CD4-positive, alpha-beta T cell treated with Interleukin-6 at 100 ng/mL for 8 hours (primary cell): ENCODE results near the gene SDCCAG8.

Experiments
- DNase-seq: peaks from one replicate; pipeline ENCODE4 v3.0.0-alpha.2; 2020; ENCODE audit warnings: mixed read lengths, low spot score

The SDCCAG8 gene

GRCh38 chr1:243281672-243282071 is 25.8 kb downstream of the SDCCAG8 start:
- DNase-seq = no peak

- DNase-seq = no peak
Measured at GRCh38 chr1:243286409-243287122, 30.7 kb downstream of the SDCCAG8 start.

DNA sequence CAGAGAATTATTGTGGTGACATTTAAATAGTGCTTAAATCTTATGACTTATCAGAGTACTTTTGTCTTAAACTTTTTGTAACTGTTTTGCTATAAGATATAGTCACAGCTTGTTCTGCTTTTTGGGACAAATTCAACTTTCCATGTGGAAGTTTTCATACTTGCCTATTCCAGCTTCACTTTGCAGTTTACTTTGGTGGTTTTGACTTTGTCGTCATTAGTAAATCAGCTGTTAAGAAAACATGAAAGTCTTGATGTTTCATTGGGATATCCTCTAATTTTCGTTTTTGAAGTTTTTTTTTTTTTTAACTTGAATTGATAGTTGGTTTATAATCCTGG is 31.3 kb downstream of the SDCCAG8 start:
- no peak for DNase-seq

- peak; percentile 10 for DNase-seq
Measured at GRCh38 chr1:243287652-243288051, 31.8 kb downstream of the SDCCAG8 start.

DNA sequence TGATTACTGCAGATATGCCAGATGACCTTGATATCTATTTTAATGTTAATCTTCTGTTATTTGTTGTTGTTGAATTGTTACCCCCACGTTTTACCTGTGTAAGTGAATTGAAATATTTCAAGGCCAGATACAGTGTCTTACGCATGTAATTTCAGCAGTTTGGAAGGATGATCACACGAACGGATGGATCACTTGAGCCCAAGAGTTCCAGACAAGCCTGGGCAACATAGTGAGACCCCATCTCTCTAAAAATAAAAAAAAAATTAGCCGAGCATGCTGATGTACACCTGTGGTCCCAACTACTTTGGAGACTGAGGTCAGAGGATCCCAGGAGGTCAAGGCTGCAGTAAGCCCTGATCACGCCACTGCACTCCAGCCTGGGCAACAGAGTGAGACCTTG is 32.2 kb downstream of the SDCCAG8 start:
- DNase-seq = no peak

- DNase-seq = no peak
Measured at GRCh38 chr1:243291292-243291691, 35.5 kb downstream of the SDCCAG8 start.

DNA sequence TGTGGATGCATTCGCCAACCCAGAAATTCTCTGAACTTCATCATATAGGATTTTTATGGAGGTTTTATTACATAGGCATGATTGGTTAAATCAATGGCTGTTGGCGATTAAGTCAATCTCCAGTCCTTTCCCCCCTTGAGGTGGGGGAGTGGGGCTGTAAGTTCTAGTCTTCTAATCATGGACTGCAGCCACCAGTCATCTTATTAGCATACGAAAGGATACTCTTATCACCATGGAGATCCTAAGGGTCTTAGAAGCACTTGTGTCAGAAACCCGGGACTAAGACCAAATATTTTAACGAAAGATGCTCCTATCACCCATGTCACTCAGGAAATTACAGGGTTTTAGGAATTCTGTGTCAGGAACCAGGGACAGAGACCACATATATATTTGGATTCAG is 36.3 kb downstream of the SDCCAG8 start:
- no peak for DNase-seq

GRCh38 chr1:243293941-243294722 is 38.3 kb downstream of the SDCCAG8 start:
- DNase-seq = no peak

DNA sequence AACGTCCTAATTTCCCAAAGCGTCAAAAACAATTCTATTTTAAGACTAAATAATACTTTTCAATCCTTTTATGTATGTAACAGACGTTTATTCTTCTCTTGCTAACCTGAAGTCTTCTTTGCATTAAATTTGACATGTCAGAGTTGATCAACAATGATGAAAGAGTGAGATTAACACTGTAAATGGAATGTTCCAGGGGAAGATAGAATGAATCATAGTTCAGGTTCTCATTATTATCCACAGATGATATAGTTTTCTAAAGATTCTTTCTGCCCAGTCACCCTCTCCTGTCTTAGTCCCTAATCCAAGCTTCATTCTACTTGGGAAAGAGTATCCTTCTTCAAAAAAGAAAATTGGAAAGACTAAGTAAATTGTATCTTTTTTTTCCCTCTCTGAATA is 38.9 kb downstream of the SDCCAG8 start:
- no peak for DNase-seq

DNA sequence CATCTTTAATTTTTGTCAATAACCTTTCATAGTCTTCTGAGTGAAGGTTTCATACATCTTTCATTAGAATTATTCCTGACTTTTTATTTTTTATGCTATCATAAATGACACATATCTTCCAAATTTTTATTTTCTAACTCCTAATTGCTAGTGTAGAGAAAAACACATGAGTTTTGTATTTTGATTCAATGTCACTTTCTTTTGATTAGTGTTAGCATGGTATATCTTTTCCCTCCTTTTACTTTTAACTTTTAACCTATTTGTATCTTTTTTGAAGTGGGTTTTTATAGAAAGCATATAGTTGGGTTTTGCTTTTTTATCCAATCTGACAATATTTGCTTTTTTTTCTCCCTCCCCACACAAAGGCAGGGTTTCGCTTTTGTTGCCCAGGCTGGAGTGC is 43.2 kb downstream of the SDCCAG8 start:
- no peak for DNase-seq

GRCh38 chr1:243301059-243301458 is 45.2 kb downstream of the SDCCAG8 start:
- no peak for DNase-seq

DNA sequence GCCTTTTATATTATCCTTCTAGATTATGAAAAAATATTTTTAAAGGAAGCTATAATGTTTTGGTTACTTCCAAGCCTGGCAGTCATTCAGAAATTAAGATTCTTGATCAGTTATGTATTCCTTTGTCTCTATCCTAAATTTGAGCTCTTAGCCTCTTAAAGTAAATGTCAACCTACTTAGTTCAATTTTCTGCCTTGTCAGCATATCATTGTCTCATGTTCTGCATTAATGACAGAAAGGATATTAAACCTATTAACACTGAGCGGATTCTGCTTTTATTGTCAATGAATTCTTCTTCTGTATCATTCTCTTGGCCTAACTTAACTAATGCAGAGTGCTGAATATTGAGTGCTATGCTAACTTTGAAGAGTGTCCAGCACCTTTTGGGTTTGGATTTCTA is 56.0 kb downstream of the SDCCAG8 start:
- no peak for DNase-seq

GRCh38 chr1:243312952-243313634 is 57.3 kb downstream of the SDCCAG8 start:
- no peak for DNase-seq

- no peak for DNase-seq
Measured at GRCh38 chr1:243313635-243314536, 58.0 kb downstream of the SDCCAG8 start.

DNA sequence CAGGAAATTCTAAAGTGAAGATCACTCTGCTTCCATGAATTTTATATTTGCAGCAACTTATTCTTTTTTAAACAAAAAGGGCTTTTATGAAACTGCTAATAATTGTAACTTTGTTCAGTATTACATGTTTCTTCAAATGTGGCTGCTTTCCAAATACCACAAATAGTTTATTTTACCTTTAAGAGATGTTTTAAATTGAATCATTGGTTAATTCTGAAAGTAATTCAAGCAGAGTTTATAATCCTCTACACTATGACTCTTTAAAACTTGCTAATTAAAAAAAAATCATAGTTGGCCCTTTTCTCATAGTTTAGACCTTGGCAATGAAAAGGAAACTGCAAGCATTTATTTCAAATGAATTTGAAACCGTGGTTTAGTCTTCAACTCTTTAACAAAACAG is 59.6 kb downstream of the SDCCAG8 start:
- DNase-seq = no peak

DNA sequence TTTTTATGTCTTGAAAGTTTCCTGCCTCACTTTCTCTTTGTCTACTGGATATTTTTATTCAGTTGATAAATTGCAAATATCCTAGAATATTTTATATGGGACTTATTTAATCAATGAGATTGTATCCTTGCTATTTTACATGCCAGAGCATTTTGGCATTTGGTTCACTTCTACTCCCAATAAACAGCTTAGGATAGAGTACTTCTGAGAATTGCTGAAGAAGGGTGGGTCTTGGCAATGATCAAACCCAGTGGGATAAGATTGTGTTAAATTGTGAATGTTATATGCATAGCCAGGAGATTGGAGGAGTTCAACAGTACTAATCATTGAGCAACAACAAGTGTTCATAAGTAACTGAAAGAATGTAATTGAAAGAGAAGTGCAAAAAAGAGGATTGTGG is 60.1 kb downstream of the SDCCAG8 start:
- no peak for DNase-seq

- DNase-seq = no peak
Measured at GRCh38 chr1:243316366-243316989, 60.6 kb downstream of the SDCCAG8 start.

DNA sequence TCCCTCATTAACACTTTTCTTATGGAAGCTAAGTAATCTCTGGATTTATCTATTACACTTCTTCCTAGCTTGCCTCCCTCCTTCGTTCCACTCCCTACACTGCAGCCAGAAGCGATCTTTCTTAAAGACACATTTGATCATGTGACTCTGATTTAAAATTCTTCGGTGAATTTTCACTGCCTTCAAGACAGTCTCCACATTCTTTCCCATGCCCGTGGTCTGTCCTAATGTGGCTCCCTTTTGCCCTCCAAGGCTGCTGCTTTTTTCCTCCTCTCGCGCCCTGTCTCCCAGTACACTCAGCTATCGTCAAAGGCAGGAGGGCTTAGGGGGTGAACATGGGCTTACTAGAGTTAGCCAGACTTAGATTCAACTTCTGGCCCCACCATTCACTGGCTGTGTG is 64.4 kb downstream of the SDCCAG8 start:
- no peak for DNase-seq

- DNase-seq = no peak
Measured at GRCh38 chr1:243322326-243322725, 66.5 kb downstream of the SDCCAG8 start.

- DNase-seq = no peak
Measured at GRCh38 chr1:243323491-243323890, 67.7 kb downstream of the SDCCAG8 start.

DNA sequence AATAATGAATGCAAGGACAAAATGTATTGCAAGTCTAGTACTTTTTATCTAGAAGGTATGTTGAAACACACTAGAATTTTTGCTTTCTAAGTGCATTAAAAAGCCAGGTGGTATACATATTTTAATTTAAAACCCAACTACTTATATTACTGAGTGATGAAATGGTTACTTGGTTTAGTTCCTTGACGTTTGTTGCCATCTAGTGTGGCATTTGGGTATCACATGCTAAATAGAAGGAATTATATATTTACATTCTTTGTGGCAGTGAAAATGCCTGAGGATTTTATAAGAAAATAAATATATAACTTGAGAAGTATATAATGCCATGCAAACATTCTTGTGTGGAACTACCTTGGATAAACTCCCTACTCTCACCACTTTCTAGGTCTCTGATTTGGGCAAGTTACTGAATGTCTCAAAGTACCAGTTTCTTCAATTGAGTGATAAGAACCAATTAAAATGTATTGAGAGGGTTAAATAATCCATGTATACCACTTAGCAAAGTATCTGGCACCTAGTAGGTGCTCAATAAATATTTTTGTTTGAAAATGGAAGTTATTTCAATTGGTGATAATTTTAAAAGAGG is 69.6 kb downstream of the SDCCAG8 start:
- DNase-seq = peak; percentile 44
